ENCODE results near the gene WDR75. TPM values are rescaled to one million over a fixed set of nuclear protein-coding genes. Genes with fewer than 3 reads are reported as not detected.

Gene WDR75
- total and polyA plus RNA-seq, 9 of the 15 experiments (the other 6 are each of a cell fraction or from before 2014, with no cell fraction given), result 50.9 to 111 (median 76.4) TPM

DNA sequence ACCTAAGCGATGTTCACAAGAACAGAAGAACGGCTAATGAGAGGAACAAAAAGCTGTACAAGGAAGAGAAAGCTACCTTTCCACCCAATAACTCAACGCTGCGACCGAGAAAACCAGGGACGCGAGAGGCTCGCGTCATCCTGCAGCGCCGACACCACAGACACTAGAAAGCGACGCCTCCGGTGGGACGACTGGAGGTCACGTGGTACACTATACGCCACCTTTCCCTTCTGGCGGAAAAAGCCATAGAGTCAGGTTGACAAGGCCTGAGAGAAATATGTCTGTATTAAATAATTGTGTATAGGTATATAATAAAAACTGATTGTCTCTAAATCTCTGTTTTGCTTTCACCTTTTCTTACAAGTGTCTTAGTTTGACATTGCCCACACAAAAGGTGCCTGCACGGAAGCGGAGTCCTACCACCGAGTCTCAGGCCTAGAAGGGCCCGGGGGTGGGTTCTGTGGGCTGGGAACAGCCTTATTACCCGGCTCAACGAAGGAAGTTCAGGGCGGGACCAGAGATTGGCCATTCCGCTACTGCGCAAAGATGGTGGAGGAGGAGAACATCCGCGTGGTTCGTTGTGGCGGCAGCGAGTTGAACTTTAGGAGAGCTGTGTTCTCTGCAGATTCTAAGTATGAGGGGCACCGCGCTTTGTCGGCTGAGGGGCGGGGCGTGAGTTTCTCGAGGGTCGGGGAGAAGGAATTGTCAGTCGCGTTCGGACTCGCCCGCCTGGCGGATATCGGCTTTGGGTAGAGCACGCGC is at the start of gene WDR75 (continued):
- TF ChIP-seq, protein P1, sequence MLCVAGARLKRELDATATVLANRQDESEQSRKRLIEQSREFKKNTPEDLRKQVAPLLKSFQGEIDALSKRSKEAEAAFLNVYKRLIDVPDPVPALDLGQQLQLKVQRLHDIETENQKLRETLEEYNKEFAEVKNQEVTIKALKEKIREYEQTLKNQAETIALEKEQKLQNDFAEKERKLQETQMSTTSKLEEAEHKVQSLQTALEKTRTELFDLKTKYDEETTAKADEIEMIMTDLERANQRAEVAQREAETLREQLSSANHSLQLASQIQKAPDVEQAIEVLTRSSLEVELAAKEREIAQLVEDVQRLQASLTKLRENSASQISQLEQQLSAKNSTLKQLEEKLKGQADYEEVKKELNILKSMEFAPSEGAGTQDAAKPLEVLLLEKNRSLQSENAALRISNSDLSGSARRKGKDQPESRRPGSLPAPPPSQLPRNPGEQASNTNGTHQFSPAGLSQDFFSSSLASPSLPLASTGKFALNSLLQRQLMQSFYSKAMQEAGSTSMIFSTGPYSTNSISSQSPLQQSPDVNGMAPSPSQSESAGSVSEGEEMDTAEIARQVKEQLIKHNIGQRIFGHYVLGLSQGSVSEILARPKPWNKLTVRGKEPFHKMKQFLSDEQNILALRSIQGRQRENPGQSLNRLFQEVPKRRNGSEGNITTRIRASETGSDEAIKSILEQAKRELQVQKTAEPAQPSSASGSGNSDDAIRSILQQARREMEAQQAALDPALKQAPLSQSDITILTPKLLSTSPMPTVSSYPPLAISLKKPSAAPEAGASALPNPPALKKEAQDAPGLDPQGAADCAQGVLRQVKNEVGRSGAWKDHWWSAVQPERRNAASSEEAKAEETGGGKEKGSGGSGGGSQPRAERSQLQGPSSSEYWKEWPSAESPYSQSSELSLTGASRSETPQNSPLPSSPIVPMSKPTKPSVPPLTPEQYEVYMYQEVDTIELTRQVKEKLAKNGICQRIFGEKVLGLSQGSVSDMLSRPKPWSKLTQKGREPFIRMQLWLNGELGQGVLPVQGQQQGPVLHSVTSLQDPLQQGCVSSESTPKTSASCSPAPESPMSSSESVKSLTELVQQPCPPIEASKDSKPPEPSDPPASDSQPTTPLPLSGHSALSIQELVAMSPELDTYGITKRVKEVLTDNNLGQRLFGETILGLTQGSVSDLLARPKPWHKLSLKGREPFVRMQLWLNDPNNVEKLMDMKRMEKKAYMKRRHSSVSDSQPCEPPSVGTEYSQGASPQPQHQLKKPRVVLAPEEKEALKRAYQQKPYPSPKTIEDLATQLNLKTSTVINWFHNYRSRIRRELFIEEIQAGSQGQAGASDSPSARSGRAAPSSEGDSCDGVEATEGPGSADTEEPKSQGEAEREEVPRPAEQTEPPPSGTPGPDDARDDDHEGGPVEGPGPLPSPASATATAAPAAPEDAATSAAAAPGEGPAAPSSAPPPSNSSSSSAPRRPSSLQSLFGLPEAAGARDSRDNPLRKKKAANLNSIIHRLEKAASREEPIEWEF (CRISPR knock-in tag; IDR thresholded peaks at IDR 0.05), result no peak
- TF ChIP-seq NFIX (CRISPR knock-in tag; IDR thresholded peaks at IDR 0.05; ENCODE audit: low read depth) (no peak), ZC3H11A (IDR thresholded peaks at IDR 0.05; ENCODE audit: low read depth, low read length) (no peak), ARID3B (CRISPR knock-in tag; IDR thresholded peaks at IDR 0.05; ENCODE audit: borderline replicate concordance) (no peak), TCF3 (CRISPR knock-in tag; IDR thresholded peaks at IDR 0.05) (peak; percentile 15; the same call in 1 of the 2 replicates), ZNF354B (CRISPR knock-in tag; IDR thresholded peaks at IDR 0.05) (no peak), HDAC8 (tag; IDR thresholded peaks at IDR 0.05) (no peak), ZC3H8 (IDR thresholded peaks at IDR 0.05) (no peak), POLR2AphosphoS5 (IDR thresholded peaks at IDR 0.05; ENCODE audit: control insufficient read depth, insufficient read depth, low read depth, low read length) (peak; percentile 90), KDM1A (IDR thresholded peaks at IDR 0.05) (no peak), CBX5 (IDR thresholded peaks at IDR 0.05; ENCODE audit: borderline replicate concordance, low read depth) (no peak), STAG1 (CRISPR knock-in tag; IDR thresholded peaks at IDR 0.05; ENCODE audit: borderline replicate concordance) (no peak), MEF2A (IDR thresholded peaks at IDR 0.05; ENCODE audit: control insufficient read depth, low read depth, low read length) (no peak), SMARCA4 (IDR thresholded peaks at IDR 0.05) (no peak), E2F4 (CRISPR knock-in tag; IDR thresholded peaks at IDR 0.05; ENCODE audit: low read depth) (no peak), TFE3 (CRISPR knock-in tag; IDR thresholded peaks at IDR 0.05) (peak; percentile 99), CREB1 (IDR thresholded peaks at IDR 0.05) (peak; percentile 99), CREB1 (CRISPR knock-in tag; IDR thresholded peaks at IDR 0.05) (peak; percentile 98), RAD21 (CRISPR knock-in tag; conservative IDR thresholded peaks at IDR 0.05 in 1 of 2, IDR thresholded peaks at IDR 0.05 in 1 of 2) (no peak)
